HG03135 (cell line): ENCODE data around the gene RPLP2.

ENCODE experiments used
- ATAC-seq: cut with Tn5 transposase; IDR thresholded peaks from one replicate; pipeline ENCODE4 v1.9.1; 2021; ENCODE audit warnings: mild to moderate bottlenecking, moderate library complexity; ENCODE audit not compliant: unreplicated experiment

RPLP2 gene

GRCh38 chr11:802693-803466, 6.9 kb upstream of the RPLP2 start:
- ATAC-seq = no peak

GRCh38 chr11:803467-803742, 6.4 kb upstream of the RPLP2 start:
- ATAC-seq = no peak

GRCh38 chr11:803770-804598, 5.8 kb upstream of the RPLP2 start:
- no peak for ATAC-seq

GRCh38 chr11:804599-804964, 5.2 kb upstream of the RPLP2 start:
- ATAC-seq = no peak

GRCh38 chr11:808427-809286, 1.1 kb upstream of the RPLP2 start:
- peak; percentile 0 for ATAC-seq

- ATAC-seq = peak; percentile 5
These were observed 337 bp downstream of the RPLP2 start for GRCh38 chr11:810040-810567.

- ATAC-seq = no peak
These were observed 1.9 kb downstream of the RPLP2 start for GRCh38 chr11:811446-812245.

GRCh38 chr11:812390-812789, 2.6 kb downstream of the RPLP2 start:
- ATAC-seq = no peak

- no peak for ATAC-seq
These were observed 3.3 kb downstream of the RPLP2 start for GRCh38 chr11:813072-813455.

GRCh38 chr11:813456-814096, 3.8 kb downstream of the RPLP2 start:
- ATAC-seq = no peak

GRCh38 chr11:815675-816432, 6.1 kb downstream of the RPLP2 start:
- no peak for ATAC-seq

GRCh38 chr11:816433-816779, 6.6 kb downstream of the RPLP2 start:
- ATAC-seq = no peak

- ATAC-seq = peak; percentile 2
These were observed 8.8 kb downstream of the RPLP2 start, which contains the start of gene PNPLA2 for GRCh38 chr11:818396-819128. PNPLA2 (plus strand) TSS chr11:818914; CDS start chr11:819719, 805 bp downstream.

- ATAC-seq = peak; percentile 63
These were observed 9.6 kb downstream of the RPLP2 start for GRCh38 chr11:819129-819931.

GRCh38 chr11:819943-820649, 10.3 kb downstream of the RPLP2 start:
- peak; percentile 56 for ATAC-seq

GRCh38 chr11:820655-821511, 11.1 kb downstream of the RPLP2 start:
- no peak for ATAC-seq
